Left renal pelvis (tissue), 4 donors: ENCODE data around the gene PCDHA9. TPM values are rescaled to one million over a fixed set of nuclear protein-coding genes. Genes with fewer than 3 reads are reported as not detected.
"Not testable (repeated sequence)": the region's sequence is repeated elsewhere in the genome, so short reads cannot be mapped to it uniquely, and the experiment has no call there.

ENCODE experiments used
- DNase-seq, 4 donors: peaks; one replicate each; pipeline ENCODE4 v3.0.0-alpha.2; 2013; ENCODE audit warnings: low read depth in 4 of 4, low spot score in 3 of 4
- polyA plus RNA-seq, 4 donors: library from polyadenylated mRNA; unstranded; fragments of 120-200 nt; gene quantifications; one replicate each; pipeline ENCODE4 v1.2.1, GENCODE V29; 2013; ENCODE audit not compliant: insufficient read length in 4 of 4

The PCDHA9 gene
- polyA plus RNA-seq, 4 donors = 0.03 to 0.12 (median 0.06) TPM; not detected in 1

- DNase-seq = not testable (repeated sequence)
These were observed 28.5 kb downstream of the PCDHA9 start for GRCh38 chr5:140876541-140877261.

GRCh38 chr5:140877262-140877581, 29.0 kb downstream of the PCDHA9 start:
- no peak for DNase-seq

DNA sequence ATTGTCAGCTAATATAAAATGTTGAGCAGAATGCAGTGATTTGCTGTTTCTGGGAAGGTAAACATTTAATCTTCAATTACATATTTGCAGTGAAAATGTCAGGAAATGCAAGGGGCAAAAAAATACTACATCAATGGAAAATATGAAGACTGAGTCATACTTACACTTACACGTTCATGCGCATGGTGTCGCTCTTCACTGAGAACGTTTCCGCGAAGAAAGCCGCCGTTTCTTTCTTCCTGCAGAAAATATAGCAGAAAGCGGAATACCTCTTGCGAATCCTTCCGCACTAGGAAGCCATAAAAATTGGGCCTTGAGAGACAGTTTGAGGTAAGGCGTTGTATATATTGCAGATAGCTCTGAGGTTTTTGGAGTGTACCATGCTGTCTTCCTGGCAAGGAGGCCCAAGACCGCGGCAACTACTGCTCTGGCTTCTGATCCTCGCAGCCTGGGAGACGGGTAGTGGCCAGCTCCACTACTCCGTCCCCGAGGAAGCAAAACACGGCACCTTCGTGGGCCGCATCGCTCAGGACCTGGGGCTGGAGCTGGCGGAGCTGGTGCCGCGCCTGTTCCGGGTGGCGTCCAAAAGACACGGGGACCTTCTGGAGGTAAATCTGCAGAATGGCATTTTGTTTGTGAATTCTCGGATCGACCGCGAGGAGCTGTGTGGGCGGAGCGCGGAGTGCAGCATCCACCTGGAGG, 33.9 kb downstream of the PCDHA9 start, which contains the start of gene PCDHA13:
TSS of gene PCDHA13 (plus strand) at position 236 of the 702 bp plus-strand sequence. CDS start at position 381, 145 bp downstream.
- DNase-seq = no peak

DNA sequence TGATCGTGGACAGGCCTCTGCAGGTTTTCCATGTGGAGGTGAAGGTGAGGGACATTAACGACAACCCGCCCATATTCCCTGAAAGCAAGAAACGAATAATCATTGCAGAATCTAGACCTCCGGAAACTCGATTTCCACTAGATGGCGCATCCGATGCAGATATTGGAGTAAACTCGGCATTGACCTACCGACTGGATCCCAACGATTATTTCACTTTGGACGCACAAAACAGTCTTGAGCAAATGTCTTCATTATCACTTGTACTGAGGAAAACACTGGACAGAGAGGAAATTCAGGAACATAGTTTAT, 34.4 kb downstream of the PCDHA9 start:
- no peak for DNase-seq

- DNase-seq = no peak
These were observed 35.2 kb downstream of the PCDHA9 start for GRCh38 chr5:140883373-140883772.

DNA sequence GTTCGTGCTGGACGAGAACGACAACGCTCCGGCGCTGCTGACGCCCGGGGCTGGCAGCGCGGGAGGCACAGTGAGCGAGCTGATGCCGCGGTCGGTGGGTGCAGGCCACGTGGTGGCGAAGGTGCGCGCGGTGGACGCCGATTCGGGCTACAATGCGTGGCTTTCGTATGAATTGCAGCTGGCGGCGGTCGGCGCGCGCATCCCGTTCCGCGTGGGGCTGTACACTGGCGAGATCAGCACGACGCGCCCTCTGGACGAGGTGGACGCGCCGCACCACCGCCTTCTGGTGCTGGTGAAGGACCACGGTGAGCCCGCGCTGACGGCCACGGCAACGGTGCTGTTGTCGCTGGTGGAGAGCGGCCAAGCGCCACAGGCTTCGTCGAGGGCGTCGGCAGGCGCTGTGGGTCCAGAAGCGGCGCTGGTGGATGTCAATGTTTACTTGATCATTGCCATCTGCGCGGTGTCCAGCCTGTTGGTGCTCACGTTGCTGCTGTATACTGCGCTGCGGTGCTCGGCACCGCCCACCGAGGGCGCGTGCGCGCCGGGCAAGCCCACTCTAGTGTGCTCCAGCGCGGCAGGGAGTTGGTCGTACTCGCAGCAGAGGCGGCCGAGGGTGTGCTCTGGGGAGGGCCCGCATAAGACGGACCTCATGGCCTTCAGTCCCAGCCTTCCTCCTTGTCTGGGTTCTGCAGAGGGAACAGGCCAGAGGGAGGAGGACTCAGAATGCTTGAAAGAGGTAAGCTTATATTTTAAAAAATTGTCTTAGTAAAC, 35.9 kb downstream of the PCDHA9 start:
- DNase-seq = no peak

Other genes starting within 250 kb of the PCDHA9 start
- 10 to 100 TPM in 2 of 4 donors, 1 to 10 TPM in 2; 9.1 to 52.7 (median 9.9) TPM for gene CD14, start 215.2 kb upstream of the PCDHA9 start, polyA plus RNA-seq
- gene TMCO6, start 208.9 kb upstream of the PCDHA9 start, polyA plus RNA-seq = 10 to 100 TPM; 10.2 to 23.4 (median 15.0) TPM
- 10 to 100 TPM; 49.2 to 94.6 (median 74.6) TPM for gene NDUFA2, start 200.8 kb upstream of the PCDHA9 start, polyA plus RNA-seq
- 100 to 1,000 TPM; 116 to 186 (median 162) TPM for gene IK, start 200.6 kb upstream of the PCDHA9 start, polyA plus RNA-seq
- gene WDR55, start 183.5 kb upstream of the PCDHA9 start, polyA plus RNA-seq = 10 to 100 TPM; 11.9 to 20.6 (median 14.4) TPM
- gene DND1, start 174.8 kb upstream of the PCDHA9 start, polyA plus RNA-seq = under 1 TPM in 3 of 4 donors, not detected in 1; 0.10 to 0.37 (median 0.24) TPM
- 10 to 100 TPM; 55.2 to 81.9 (median 67.2) TPM for gene HARS1, start 157.0 kb upstream of the PCDHA9 start, polyA plus RNA-seq
- 10 to 100 TPM; 32.2 to 55.7 (median 45.6) TPM for gene HARS2, start 156.9 kb upstream of the PCDHA9 start, polyA plus RNA-seq
- 100 to 1,000 TPM in 2 of 4 donors, 10 to 100 TPM in 2; 89.2 to 147 (median 112) TPM for gene ZMAT2, start 147.9 kb upstream of the PCDHA9 start, polyA plus RNA-seq
- gene PCDHA1, start 62.2 kb upstream of the PCDHA9 start, polyA plus RNA-seq = under 1 TPM in 2 of 4 donors, not detected in 2; 0.03 to 0.06 TPM
- gene PCDHA2, start 53.5 kb upstream of the PCDHA9 start, polyA plus RNA-seq = under 1 TPM; 0.19 to 0.61 (median 0.32) TPM
- under 1 TPM; 0.27 to 0.74 (median 0.35) TPM for gene PCDHA3, start 47.3 kb upstream of the PCDHA9 start, polyA plus RNA-seq
- gene PCDHA4, start 41.3 kb upstream of the PCDHA9 start, polyA plus RNA-seq = 1 to 10 TPM in 2 of 4 donors, under 1 TPM in 2; 0.37 to 1.5 (median 0.86) TPM
- under 1 TPM in 2 of 4 donors, not detected in 2; 0.11 to 0.22 TPM for gene PCDHA5, start 26.8 kb upstream of the PCDHA9 start, polyA plus RNA-seq
- under 1 TPM; 0.26 to 0.79 (median 0.46) TPM for gene PCDHA6, start 20.4 kb upstream of the PCDHA9 start, polyA plus RNA-seq
- under 1 TPM; 0.14 to 0.52 (median 0.33) TPM for gene PCDHA7, start 14.1 kb upstream of the PCDHA9 start, polyA plus RNA-seq
- under 1 TPM in 3 of 4 donors, not detected in 1; 0.08 to 0.22 (median 0.11) TPM for gene PCDHA8, start 7.2 kb upstream of the PCDHA9 start, polyA plus RNA-seq
- 1 to 10 TPM in 1 of 4 donors, under 1 TPM in 3; 0.10 to 1.4 (median 0.65) TPM for gene PCDHA10, start 7.5 kb downstream of the PCDHA9 start, polyA plus RNA-seq
- gene PCDHA11, start 20.6 kb downstream of the PCDHA9 start, polyA plus RNA-seq = under 1 TPM; 0.17 to 0.38 (median 0.24) TPM
- gene PCDHA12, start 26.9 kb downstream of the PCDHA9 start, polyA plus RNA-seq = under 1 TPM; 0.04 to 0.82 (median 0.14) TPM
- under 1 TPM in 3 of 4 donors, not detected in 1; 0.07 to 0.33 (median 0.09) TPM for gene PCDHA13, start 33.7 kb downstream of the PCDHA9 start, polyA plus RNA-seq
- gene PCDHAC1, start 77.9 kb downstream of the PCDHA9 start, polyA plus RNA-seq = under 1 TPM; 0.09 to 0.52 (median 0.11) TPM
- gene PCDHAC2, start 118.1 kb downstream of the PCDHA9 start, polyA plus RNA-seq = 1 to 10 TPM in 2 of 4 donors, under 1 TPM in 2; 0.62 to 1.6 (median 1.0) TPM
- under 1 TPM; 0.04 to 0.15 (median 0.10) TPM for gene PCDHB1, start 203.0 kb downstream of the PCDHA9 start, polyA plus RNA-seq
- 1 to 10 TPM; 3.5 to 7.9 (median 6.0) TPM for gene PCDHB2, start 246.2 kb downstream of the PCDHA9 start, polyA plus RNA-seq